HFF-Myc (cell line): Measurements from ENCODE around the gene SCAND1.

Experiments
- DNase-seq: peaks from one replicate; pipeline ENCODE4 v3.0.0-alpha.2; 2011; ENCODE audit warnings: low read depth; ENCODE audit errors: extremely low read depth
- H3K4me3 ChIP-seq: replicated peaks from 2 replicates; pipeline ENCODE4 v1.5.1; 2011; ENCODE audit warnings: low read depth, mild to moderate bottlenecking, control low read depth, low read length
- CTCF ChIP-seq: IDR thresholded peaks from 2 replicates; pipeline ENCODE4 v1.5.1; 2012; ENCODE audit warnings: mild to moderate bottlenecking, low read depth, low read length, control low read depth; ENCODE audit errors: missing control alignments

Gene SCAND1

GRCh38 chr20:35978041-35978513, 23.8 kb upstream of the SCAND1 start:
- no peak for TF ChIP-seq CTCF
- no peak overlapping the region for H3K4me3 ChIP-seq
- no peak for DNase-seq

- H3K4me3 ChIP-seq = no peak overlapping the region
- no peak for TF ChIP-seq CTCF
- DNase-seq = no peak
Observed at GRCh38 chr20:35975576-35976373, 21.5 kb upstream of the SCAND1 start.

- no peak overlapping the region for H3K4me3 ChIP-seq
- TF ChIP-seq CTCF = no peak
- no peak for DNase-seq
Observed at GRCh38 chr20:35974256-35974655, 20.0 kb upstream of the SCAND1 start.

GRCh38 chr20:35972462-35972861, 18.2 kb upstream of the SCAND1 start:
- no peak overlapping the region for H3K4me3 ChIP-seq
- DNase-seq = peak; percentile 80
- TF ChIP-seq CTCF = no peak

GRCh38 chr20:35971981-35972380, 17.7 kb upstream of the SCAND1 start:
- no peak for DNase-seq
- no peak for TF ChIP-seq CTCF
- H3K4me3 ChIP-seq = no peak overlapping the region

GRCh38 chr20:35968930-35969329, 14.6 kb upstream of the SCAND1 start:
- DNase-seq = no peak
- no peak overlapping the region for H3K4me3 ChIP-seq
- TF ChIP-seq CTCF = no peak
